Stimulated activated CD8-positive, alpha-beta memory T cell treated with anti-CD3 and anti-CD28 coated beads, Interleukin-2, amount 100 ng/mL, for 1 hour (primary cell): ENCODE results near the gene PHF13.
"Not testable (repeated sequence)": the region's sequence is repeated elsewhere in the genome, so short reads cannot be mapped to it uniquely, and the experiment has no call there.

Experiments used
- DNase-seq, 2 donors: peaks; one replicate each; pipeline ENCODE4 v3.0.0-alpha.2; 2020; ENCODE audit warnings: low read depth in 2 of 2

PHF13 gene

GRCh38 chr1:6586404-6586816 is 27.1 kb upstream of the PHF13 start:
- no peak for DNase-seq

DNA sequence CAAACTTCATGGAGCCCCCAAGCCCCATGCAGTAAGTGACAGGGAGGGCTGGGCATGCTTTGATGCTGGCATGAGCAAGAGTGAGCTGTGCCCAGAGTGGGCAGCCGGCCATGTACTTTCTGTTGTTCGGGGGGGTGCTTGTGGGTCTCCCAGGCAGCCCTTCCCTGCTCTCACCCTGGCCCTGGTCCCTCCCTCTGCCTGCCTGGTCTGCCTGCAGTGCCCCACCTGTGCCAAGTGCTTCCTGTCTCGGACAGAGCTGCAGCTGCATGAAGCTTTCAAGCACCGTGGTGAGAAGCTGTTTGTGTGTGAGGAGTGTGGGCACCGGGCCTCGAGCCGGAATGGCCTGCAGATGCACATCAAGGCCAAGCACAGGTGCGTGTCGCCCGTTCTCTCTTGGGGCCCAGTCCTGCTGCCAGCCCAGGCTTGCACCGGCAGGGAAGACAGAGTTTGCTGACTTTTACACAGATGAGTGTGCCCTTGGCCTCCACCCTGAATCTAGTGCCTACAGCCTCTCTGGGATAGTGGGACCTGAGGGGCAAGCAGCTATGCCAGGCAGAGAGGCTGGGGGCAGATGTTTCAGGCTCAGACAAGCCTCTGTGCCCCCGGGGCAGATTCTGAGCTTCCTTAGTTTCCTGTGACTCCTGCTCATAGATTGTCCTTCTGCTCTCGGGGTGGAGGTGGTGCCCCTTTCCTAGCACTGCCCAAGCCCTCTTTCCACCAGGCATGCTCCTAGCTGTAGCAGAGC is 26.1 kb upstream of the PHF13 start:
- no peak for DNase-seq

GRCh38 chr1:6588128-6588892 is 25.2 kb upstream of the PHF13 start:
- no peak for DNase-seq

GRCh38 chr1:6588893-6589520 is 24.5 kb upstream of the PHF13 start:
- DNase-seq, result no peak

GRCh38 chr1:6590046-6590445 is 23.5 kb upstream of the PHF13 start:
- DNase-seq, result no peak

DNA sequence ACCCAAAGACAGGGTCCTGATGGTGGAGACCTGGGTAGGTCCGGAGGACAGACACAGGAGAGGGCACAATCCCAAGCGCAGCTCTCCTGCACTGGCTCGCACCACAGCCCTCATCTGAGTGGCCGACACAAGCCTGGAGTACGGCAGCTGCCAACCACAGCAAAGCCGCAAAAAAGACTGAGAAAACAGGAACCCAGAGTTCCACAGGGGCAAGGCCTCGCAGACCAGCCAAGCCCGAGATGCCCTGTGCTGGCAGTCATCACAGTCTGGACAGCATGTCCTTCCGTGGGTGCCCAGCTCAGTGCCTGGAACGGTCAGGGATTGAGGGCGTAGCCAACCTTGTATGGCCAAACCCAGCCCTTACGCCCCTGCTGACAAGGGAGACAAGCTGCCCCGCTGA is 22.3 kb upstream of the PHF13 start:
- no peak for DNase-seq

DNA sequence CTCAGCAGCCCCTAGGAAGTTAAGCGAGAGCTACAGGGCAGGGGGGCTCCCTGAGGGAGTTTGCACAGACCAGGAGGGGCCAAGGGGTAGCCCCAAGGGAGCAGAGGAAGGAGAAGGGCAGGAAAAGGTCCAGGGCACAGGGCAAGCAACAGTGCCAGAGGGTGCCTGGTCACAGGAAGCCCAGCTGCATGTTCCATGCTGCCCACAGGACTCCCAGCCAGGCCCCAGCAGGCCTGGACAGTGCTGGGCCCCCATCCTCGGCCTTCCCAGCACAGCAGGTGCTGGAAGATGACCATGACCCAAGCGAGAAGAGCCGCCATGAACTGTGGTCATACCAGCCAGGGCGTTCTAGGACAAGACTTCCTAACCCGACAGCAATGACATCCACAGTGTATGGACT is 21.9 kb upstream of the PHF13 start:
- DNase-seq, result no peak

- DNase-seq, result no peak
Observed at GRCh38 chr1:6592441-6592840, 21.1 kb upstream of the PHF13 start.

DNA sequence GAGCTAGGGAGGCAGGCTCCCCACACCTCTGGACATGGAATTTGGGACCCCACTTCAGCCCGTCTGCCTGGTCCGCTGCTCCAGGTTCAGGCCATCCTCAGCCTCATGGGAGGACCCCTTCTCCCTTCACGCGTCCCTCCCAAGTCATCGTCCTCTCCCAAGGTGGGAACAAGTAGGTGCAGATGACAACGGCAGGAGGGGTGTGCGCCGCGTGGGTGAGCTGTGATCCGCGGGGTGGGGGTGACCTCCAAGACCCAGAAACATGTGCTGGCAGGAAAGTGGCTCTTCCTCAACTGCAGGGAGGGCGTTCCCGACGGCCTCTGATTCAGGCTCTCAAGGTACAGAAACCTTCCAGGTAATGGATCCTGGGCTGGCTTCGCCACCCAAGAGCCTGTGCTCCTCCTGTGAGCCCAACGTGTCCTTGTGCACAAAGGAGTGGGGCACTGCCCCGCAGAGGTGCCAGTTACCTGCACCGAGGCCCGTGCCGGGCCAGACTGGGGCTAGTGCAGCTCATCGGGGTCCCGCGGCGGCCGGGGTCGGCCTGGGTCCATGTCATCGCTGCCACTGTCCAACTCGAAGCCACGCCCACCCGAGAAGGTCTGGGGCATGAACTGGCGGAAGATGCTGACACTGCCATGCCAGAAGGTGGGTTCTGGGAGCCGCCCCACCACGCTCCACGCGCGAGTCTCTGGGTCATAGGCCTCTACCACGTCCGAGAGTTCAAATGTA is 20.5 kb upstream of the PHF13 start:
- no peak for DNase-seq

- DNase-seq, result no peak
Observed at GRCh38 chr1:6593810-6594209, 19.7 kb upstream of the PHF13 start.

DNA sequence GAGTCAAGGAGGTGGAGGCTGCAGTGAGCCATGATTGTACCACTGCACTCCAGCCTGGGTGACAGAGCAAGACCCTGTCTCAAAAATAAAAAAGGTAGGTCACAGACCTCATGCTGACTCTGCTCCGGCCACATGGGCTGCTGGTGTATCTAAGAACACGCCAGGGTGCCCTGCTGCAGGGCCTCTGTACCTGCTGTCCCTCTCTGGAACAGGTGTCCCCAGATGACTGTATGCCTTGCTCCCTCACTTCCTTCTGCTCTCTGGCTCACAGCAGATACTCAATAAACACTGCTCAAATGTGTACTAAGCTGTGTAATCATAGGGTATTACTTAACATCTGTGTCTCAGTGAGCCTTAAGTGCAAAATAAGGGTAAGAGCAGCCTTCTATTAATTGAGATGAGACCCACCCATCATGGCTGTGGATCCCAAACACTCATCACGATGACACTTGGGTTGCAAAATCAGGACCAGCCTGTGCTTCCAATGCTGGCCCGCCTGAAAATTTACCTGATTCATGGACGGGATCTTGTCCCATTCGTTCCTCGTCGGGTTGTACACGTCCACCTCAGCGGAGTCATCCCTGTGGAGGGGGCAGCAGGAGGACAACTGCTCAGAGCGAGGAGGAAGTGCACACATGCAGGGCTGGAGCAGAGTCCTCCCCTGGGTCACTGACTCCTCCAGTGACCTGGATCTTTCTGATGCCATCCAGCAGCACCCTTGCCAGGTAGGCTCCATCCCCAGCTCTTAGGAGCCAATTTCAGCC is 18.4 kb upstream of the PHF13 start:
- DNase-seq, result no peak

- no peak for DNase-seq
Observed at GRCh38 chr1:6596351-6596750, 17.2 kb upstream of the PHF13 start.

DNA sequence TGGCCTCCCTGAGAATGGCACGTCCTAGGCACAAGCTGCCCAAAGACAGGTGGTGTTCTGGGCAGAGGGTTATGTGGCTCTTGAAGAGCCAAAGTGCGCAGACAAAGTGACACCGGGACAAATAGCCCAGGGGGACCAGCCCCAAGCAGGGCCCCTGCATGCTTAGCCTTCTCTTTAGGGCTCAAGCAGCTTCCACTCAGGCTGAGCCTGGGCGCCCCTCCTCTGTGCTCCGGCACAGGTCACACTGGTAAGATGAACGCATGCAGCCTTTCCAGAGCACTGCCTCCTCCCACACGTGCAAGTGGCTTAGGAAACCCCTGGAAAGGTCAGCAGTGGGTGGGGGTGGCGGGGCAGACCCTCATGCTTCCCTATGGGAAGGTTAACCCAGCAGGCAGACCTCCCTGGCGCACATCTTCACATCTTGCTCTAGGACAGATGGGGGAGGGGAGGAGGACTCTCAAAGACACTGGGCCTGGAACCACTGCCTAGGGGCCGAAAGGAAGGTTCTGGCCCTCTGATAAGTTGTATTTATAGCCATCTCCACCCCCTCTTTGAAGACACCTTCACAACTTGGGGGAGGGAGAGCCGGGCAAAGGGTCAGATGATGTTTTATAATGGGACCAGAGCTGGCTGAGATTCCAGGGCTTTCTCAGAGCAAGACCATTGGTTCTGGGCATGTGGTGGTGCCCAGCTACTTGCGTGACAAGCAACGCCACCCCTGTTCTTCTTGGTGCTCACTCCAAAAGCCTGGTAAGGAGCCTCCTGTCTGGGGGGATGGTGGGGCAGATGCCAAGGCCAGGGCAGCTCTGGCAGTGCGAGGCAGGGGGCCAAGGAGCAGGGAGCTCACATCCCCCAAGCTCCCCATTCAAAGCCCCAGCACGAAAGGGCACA is 16.4 kb upstream of the PHF13 start:
- DNase-seq, result no peak

- no peak for DNase-seq
Observed at GRCh38 chr1:6597777-6598131, 15.8 kb upstream of the PHF13 start.

DNA sequence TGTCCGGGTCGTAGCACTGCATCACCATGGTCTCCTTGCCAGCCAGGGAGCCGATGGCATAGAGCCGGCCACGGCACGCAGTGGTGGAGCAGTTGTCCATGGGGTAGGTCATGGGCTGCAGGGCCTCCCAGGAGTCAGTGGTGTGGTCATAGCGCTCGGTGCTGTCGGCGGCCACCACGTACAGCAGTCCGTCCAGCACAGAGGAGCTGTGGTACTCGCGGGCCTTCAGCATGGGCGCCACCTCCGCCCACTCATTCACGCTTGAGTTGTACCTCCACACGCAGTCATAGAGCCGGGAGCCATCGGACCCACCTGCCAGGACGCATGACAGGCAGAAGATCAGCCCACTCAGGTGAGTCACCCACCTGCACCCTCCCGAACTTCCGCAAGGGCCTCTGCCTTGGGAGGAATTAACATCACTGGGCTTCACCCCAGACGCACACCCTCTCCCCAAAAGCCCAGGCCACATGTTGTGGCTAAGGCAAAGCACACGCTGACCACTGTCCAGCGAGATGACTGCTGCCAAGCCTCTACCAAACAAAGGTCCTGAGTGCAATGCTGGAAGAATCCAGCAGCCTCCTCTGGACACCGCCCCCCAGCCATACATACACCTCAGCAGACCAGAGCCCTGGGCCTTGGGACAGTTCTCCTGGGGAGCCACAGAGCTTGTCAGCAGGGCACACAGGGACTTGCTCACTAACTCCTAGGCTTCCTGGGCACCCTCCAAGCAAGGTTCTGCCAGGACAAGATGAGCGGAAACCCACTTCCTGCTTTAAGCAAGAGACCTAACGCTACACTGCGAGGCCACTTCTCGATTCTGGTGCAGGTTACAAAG is 14.2 kb upstream of the PHF13 start:
- DNase-seq, result no peak

GRCh38 chr1:6599991-6600390 is 13.5 kb upstream of the PHF13 start:
- DNase-seq, result not testable (repeated sequence)

GRCh38 chr1:6600410-6601048 is 13.0 kb upstream of the PHF13 start:
- no peak for DNase-seq

DNA sequence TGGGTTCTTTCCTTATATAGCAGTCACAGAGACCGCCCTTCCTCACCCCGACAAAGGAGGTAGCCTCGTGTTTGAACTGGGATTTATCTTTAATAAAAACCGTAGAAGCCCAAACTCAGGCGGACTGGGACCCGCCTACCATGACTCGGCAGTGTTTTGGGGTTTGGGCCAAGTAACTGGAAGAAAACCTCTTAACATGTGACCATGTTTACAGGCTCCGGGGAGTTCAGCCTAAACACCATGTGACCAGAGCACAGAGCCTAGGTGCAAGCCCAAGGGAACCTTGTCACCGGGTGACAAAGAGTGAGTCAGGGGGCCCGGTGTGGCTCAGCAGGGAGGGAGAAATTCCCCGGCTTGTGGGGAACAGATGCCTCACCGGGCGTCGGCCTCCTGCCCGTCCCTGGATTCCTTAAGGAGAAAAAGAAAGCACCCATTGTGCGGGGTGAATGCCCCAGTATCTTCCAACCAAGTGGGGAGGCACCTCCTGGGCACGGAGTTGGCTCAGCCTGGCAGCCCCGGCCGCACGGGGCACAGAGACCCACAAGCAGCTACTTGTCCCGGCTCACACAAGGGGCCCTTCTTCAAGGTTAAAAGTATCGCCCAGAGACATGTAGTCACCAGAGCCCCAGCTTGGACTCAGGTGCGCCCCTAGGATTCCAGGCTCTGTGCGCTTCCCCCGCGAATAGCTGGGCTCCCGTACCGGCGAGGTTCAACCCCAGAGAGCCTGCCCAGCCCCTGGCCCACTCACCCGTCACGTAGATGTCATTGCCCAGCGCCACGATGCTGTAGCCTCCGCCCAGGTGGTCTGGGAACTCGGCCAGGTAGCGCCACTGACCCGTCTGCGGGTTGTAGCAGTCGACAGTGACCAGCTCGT is 12.2 kb upstream of the PHF13 start:
- DNase-seq, result peak in 1 of 2 donors; percentile 54
